ENCODE results near the gene DDX23.

- TF ChIP-seq CTCF (IDR thresholded peaks at IDR 0.05; ENCODE audit: insufficient read depth, low read length, poor library complexity, severe bottlenecking) (no peak), EZH2phosphoT487 (conservative IDR thresholded peaks at IDR 0.05; ENCODE audit: low read length) (no peak)
Measured at GRCh38 chr12:48813465-48814261, 38.3 kb downstream of the DDX23 start.

Measured in SU-DHL-6 (cell line).